Effector CD8-positive, alpha-beta T cell (primary cell): ENCODE results near the gene CYS1.
"Not testable (repeated sequence)": the region's sequence is repeated elsewhere in the genome, so short reads cannot be mapped to it uniquely, and the experiment has no call there.

Experiments
- DNase-seq: peaks from one replicate; lab custom pipeline; 2025; lab: John Stamatoyannopoulos, UW

CYS1 gene

GRCh38 chr2:10091889-10092244 lies 11.7 kb upstream of the CYS1 start:
- not testable (repeated sequence) for DNase-seq

DNA sequence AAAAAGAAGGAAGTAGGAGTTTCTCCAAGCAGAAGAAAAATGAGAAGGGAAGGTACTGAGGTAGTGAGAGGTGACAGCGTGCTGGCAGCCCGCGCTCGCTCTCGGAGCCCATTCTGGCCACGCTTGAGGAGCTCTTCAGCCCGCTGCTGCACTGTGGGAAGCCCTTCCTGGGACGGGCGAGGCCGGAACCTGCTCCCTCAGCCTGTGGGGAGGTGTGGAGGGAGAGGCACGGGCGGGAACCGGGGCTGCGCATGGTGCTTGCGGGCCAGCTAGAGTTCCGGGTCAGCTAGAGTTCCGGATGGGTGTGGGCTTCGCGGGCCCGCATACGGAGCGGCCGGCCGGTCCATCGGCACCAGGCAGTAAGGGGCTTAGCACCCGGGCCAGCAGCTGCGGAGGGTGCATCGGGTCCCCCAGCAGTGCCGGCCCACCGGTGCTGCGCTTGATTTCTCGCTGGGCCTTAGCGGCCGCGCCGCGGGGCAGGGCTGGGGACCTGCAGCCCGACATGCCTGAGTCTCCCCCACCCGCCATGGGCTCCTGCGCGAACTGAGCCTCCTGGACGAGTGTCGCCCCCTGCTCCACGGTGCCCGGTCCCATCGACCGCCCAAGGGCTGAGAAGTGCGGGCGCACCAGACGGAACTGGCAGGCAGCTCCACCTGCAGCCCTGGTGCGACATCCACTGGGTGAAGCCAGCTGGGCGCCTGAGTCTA lies 11.1 kb upstream of the CYS1 start:
- DNase-seq, result no peak

- no peak for DNase-seq
These were observed 9.5 kb upstream of the CYS1 start for GRCh38 chr2:10089565-10090190.

DNA sequence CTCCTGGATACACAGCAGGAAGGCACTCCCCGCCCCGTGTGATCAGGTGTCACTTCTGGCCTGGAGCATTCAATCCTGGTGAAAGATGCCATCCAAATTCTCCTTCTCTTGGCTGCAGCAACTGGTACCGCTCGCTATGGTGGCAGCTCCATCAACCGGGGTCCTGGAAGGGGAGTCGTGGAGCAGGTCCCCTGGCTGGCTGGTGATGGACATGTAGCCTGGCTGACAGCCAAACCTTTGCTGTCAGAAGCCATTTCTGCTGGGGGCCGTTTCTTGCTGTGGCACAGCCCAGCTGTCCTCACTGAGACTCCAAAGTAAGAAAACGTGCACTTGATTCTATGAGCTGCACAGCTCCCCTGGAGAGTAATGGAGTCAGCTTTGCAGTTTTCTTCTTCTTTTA lies 7.1 kb upstream of the CYS1 start:
- DNase-seq, result no peak

- DNase-seq, result no peak
These were observed 6.7 kb upstream of the CYS1 start for GRCh38 chr2:10086950-10087349.

GRCh38 chr2:10085668-10086059 lies 5.5 kb upstream of the CYS1 start:
- no peak for DNase-seq

DNA sequence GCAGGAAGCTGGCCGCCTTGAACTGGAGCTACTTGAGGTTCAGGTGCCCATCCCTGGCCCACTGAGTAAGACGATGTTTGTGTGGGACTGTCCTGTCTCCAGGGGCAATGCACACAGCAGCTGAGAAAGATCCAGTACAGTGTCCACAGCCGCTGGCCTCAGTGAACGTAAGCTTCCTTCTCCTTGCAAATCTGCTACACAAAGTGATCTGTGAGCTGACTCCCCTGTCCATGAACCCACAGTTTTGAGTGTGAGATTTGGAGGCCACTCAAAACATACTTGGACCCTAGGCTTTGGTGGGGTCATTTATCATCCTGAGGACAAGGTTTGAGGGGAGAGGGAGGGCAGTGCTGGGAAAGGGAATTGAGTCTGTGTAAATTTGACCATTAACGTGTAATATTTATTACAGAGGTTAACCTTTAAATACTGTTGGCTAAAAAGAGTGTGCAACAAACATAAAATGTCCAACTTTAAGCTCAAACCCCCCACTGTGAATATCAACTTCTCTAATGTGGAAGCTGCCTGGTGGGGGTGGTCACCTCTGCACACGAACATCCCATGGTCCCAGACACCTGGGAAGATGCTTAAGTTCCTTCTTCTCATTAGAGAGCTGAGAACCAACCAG lies 4.9 kb upstream of the CYS1 start:
- DNase-seq, result no peak

DNA sequence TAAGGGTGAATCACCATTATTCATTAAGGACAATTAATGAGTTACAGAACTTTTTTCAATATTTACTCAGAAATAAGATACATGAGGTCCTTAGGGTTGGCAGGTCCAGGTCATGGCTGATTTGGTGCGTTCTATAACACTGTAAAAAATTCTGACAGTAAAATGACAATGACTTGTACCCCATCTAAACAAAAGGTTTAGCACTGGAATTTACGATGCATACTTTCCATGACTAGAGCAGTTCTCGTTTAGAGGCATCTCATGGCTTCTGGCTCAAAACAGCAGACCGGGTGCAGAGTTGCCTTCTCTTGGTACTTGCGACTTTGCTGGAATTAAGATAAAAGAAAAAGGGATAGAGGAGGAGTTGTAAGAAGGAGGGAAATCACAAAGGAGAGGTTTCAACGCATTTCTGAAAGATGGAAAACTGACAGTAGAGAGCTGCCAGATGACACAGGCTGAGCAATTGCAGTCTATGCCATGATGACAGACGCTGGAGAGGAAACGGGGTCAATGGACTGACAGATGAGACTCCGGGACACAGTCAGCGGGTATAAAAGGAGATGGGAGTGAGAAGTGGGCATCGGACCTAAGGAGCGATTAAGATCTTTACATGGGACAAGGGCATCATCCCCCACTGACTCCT lies 4.1 kb upstream of the CYS1 start:
- no peak for DNase-seq

DNA sequence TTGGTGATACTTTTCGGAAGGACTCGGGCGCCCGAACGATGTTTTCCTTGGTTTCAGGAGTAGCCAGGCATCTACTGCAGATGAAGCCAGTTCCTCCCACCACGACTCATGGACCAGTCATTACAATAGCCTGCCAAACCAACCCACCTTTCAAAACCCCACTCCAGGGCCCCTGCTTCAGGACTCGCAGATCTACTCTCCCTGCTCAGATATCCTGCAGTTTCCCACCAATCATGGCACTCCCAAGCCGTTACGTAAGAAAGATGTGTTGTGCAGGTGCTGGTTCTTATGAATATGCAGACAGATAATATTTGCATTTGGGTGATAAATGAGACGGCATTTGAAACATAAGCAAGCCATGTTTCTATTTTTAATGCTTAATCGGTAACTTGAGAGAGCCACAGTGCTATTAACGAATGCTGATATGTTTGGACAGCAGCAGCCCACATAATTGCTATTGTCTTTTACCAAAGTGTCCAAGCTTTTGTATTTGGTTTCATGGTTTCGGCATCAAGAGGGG lies 3.5 kb upstream of the CYS1 start:
- no peak for DNase-seq

DNA sequence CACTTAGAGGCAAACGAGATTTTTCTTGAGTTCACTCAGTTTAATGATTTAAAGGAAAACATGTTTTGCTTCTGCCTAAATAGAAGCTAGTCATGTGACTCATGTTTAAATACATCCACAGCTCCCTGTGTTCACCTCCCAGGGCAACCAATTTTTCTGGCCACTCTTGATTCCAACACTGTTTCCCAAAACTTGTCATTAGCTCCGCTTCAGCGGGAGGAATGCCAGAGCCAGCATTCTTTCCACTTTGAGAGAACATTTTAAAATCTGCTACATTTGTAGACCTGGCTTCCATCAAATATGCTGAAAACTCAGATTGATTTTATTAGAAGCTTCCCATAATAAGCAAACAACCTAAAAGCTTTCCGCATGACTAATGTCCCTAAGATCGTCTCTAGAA lies 2.8 kb upstream of the CYS1 start:
- no peak for DNase-seq

- DNase-seq, result no peak
These were observed 509 bp upstream of the CYS1 start for GRCh38 chr2:10080536-10081304.

- no peak for DNase-seq
These were observed 843 bp downstream of the CYS1 start for GRCh38 chr2:10079266-10079869.

GRCh38 chr2:10078704-10079265 lies 1.4 kb downstream of the CYS1 start:
- no peak for DNase-seq

GRCh38 chr2:10078001-10078400 lies 2.2 kb downstream of the CYS1 start:
- no peak for DNase-seq

DNA sequence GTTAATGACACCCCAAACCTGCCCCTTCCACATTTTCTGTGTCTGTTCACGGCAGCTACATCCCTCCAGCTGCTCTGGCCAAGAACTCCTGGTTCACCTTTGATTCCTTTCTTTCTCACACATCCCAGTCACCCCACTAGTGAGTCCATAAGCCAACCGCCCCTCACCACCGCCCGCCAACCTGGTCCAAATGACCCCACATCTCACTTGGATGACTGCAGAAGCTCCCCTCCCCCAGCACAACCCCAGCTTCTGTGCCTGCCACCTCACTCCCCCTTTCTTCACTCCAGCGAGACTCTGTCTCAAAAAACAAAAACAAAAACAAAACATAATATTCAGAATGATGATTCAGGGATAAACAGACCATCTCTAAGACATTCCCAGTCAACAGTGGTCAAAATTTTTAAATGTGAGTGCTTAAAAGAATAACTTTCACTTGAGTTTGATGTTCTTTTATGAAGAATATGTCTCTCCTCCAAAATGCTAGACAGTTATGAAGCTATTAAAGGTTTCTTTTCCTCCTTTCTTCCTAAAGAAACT lies 3.2 kb downstream of the CYS1 start:
- DNase-seq, result no peak

GRCh38 chr2:10076511-10076910 lies 3.7 kb downstream of the CYS1 start:
- DNase-seq, result no peak

GRCh38 chr2:10075571-10076209 lies 4.5 kb downstream of the CYS1 start:
- no peak for DNase-seq

- no peak for DNase-seq
These were observed 5.1 kb downstream of the CYS1 start for GRCh38 chr2:10075101-10075500.

DNA sequence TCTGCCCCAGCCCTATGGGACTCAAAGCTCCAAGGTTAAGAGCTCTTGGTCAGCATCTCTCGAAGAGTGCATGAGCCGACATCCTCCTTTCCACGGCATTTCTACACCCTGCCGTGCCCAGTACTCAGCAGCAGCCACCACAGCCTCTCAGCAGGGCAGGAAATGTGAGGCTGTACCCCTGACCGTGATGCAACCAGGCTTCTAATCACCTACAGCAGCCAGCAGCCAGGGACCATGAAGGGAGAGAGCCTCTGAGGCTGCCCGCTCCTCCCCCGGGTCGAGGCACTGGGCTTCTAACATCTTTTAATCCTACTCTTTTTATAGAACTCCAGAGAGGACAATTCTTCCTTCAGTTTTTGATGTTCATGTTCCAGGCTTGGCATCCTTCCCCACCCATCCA lies 6.5 kb downstream of the CYS1 start:
- no peak for DNase-seq

DNA sequence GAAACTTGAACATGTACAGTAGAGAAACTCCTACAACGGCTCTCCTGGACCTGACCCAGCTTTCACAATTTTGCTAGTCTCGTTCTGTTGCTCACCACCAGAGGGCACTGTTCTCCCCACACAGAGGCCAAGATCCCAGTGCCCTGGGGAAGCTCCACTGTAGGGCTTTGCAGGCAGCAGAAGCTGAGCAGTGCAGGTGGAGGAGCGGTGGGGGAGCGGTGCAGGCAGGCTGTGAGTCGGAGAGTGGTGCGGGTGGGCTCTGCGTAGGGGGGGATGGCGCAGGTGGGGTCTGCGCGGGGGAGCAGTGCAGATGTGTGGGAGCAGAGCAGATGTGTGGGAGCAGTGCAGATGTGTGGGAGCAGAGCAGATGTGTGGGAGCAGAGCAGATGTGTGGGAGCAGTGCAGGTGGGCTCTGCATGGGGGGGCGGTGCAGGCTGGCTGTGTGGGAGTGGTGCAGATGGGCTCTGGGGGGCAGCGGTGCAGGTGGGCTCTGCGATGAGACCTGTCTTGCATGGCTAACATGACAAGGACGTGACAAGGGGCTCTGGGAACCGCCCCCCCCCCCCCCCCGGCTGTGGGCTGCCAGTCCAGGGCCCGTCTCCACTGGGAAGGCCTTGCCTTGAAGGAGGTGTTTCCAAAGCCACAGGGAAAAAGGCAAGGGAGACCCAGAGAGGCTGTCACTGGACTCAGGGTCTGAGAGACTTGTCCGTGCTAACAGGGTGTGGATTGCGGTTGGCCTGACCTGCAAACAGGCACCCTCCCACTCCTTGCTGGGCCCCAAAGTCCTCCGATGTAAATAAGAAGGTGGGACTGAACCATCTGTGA lies 7.3 kb downstream of the CYS1 start:
- DNase-seq, result peak; percentile 60
